HG02759 (cell line): ENCODE data around the gene SLC5A11.
"Not testable (repeated sequence)": the region's sequence is repeated elsewhere in the genome, so short reads cannot be mapped to it uniquely, and the experiment has no call there.

Experiments
- ATAC-seq: cut with Tn5 transposase; IDR thresholded peaks from one replicate; pipeline ENCODE4 v1.9.1; 2021; ENCODE audit warnings: mild to moderate bottlenecking, moderate library complexity; ENCODE audit not compliant: unreplicated experiment

Gene SLC5A11, protein sequence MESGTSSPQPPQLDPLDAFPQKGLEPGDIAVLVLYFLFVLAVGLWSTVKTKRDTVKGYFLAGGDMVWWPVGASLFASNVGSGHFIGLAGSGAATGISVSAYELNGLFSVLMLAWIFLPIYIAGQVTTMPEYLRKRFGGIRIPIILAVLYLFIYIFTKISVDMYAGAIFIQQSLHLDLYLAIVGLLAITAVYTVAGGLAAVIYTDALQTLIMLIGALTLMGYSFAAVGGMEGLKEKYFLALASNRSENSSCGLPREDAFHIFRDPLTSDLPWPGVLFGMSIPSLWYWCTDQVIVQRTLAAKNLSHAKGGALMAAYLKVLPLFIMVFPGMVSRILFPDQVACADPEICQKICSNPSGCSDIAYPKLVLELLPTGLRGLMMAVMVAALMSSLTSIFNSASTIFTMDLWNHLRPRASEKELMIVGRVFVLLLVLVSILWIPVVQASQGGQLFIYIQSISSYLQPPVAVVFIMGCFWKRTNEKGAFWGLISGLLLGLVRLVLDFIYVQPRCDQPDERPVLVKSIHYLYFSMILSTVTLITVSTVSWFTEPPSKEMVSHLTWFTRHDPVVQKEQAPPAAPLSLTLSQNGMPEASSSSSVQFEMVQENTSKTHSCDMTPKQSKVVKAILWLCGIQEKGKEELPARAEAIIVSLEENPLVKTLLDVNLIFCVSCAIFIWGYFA

DNA sequence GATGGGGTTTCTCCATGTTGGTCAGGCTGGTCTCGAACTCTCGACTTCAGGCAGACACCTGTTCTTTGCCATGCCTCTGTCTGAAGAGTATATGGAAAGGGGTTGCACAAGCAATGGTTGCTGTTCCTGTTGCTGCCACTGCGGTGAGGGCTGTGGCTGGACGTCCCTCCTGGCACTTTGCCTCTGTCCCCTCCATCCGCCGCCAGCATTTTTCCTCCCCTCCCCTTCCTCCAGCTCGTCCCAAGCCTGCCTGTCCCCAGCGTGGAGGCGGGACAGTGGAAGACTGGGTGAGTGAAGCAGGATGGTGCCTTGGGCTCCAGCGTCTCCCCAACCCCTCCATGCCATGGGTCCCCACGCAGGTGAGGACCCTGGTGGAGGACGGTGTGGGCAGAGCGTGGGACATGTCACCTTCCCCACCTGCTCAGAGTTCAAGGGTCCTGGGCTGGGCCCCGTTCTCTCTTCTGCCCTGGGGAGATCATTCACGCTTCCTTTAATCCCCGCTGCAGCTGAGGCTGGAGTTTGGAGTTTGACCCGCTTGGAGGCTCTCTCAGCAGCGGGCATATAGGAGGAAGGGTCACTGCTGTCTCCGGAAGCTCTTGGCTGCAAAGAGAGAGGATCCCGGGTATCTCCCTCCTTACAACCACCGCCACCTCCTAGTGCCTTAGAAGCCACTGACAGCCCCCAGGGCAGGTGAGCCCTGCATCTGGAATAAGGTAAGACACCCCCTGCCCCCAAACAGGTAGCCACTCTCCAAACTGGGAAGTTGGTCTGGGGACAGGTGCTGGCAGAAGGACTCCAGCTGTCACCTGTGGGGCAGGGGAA lies at the start of gene SLC5A11:
Gene SLC5A11 (plus strand): TSS at position 238 of the 822 bp plus-strand sequence. CDS start 12,681 bp downstream, outside the sequence.
- no peak for ATAC-seq

- ATAC-seq: no peak
These were observed 45.2 kb upstream of the SLC5A11 start for GRCh38 chr16:24800586-24800985.

- no peak for ATAC-seq
These were observed 43.9 kb upstream of the SLC5A11 start for GRCh38 chr16:24801761-24802302.

DNA sequence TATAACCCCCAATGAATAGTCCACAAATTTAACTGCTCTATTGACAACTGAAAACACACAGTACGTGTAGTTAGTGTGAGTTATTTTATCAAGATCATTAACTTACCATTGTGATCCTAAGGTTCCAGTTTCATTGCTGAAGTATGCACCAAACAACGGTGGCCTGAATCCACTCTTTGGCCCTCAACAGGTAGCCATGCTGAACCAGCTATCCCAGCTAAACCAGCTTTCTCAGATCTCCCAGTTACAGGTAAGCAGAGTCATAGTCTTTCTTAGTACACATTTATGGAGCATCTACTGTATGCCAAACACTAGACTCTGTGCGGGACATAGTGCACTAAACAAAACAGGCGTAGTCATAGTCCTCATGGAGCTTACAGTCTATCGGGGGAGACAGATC lies 40.3 kb upstream of the SLC5A11 start:
- no peak for ATAC-seq

- ATAC-seq: no peak
These were observed 38.5 kb upstream of the SLC5A11 start for GRCh38 chr16:24807301-24807700.

GRCh38 chr16:24810951-24811843 lies 34.6 kb upstream of the SLC5A11 start:
- no peak for ATAC-seq

DNA sequence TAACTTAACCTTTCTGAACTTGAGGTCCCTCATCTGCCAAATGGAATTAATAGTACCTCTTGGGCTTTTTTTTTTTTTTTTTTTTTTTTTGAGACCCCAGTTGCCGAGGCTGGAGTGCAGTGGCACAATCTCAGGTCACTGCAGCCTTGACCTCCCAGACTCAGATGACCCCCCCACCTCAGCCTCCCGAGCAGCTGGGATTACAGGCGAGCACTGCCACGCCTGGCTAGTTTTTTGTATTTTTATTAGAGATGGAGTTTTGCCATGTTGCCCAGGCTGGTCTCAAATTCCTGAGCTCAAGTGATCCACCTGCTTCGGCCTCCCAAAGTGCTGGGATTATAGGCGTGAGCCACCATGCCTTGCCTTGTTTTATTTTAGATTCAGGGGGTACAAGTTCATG lies 33.0 kb upstream of the SLC5A11 start:
- ATAC-seq: not testable (repeated sequence)

GRCh38 chr16:24815021-24815420 lies 30.7 kb upstream of the SLC5A11 start:
- ATAC-seq: no peak

DNA sequence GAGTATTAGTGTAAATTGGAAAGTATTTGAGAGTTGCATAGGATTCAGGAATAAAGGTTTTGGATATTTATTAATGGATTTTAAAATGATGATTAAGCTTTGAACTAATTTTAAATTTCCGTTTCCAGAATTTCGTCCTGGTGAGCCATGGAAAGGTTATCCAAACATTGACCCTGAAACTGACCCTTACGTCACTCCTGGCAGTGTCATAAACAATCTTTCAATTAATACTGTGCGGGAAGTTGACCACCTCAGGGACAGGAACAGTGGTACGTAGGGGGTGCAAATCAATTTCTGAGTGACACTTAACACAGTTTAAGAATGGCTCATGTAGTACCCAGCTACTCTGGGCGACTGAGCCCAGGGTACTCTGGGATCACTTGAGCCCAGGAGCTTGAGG lies 29.1 kb upstream of the SLC5A11 start:
- ATAC-seq: no peak

GRCh38 chr16:24819462-24820040 lies 26.2 kb upstream of the SLC5A11 start:
- no peak for ATAC-seq

GRCh38 chr16:24820522-24820921 lies 25.2 kb upstream of the SLC5A11 start:
- ATAC-seq: no peak

- no peak for ATAC-seq
These were observed 24.6 kb upstream of the SLC5A11 start for GRCh38 chr16:24821129-24821528.

- ATAC-seq: no peak
These were observed 23.2 kb upstream of the SLC5A11 start for GRCh38 chr16:24822542-24822941.

GRCh38 chr16:24822974-24823373 lies 22.8 kb upstream of the SLC5A11 start:
- ATAC-seq: no peak

DNA sequence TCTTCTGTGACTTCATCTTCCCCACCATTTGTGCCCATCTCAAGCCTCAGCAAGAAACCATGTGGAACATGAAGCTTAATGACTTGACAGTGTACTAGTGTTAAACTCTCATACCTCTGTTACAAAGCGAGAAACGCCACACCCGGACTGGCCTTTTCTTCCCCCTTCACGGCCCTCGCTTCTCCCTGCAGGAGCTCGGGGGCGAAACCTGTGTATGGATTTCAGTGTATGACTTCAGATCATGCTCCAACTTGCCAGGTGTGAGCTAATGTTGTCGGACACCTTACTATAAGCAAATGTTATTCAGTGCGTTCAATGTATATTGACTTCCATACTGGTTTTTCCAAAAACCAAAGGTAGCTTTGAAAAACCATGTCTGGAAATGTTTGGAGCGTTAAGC lies 20.1 kb upstream of the SLC5A11 start:
- no peak for ATAC-seq

DNA sequence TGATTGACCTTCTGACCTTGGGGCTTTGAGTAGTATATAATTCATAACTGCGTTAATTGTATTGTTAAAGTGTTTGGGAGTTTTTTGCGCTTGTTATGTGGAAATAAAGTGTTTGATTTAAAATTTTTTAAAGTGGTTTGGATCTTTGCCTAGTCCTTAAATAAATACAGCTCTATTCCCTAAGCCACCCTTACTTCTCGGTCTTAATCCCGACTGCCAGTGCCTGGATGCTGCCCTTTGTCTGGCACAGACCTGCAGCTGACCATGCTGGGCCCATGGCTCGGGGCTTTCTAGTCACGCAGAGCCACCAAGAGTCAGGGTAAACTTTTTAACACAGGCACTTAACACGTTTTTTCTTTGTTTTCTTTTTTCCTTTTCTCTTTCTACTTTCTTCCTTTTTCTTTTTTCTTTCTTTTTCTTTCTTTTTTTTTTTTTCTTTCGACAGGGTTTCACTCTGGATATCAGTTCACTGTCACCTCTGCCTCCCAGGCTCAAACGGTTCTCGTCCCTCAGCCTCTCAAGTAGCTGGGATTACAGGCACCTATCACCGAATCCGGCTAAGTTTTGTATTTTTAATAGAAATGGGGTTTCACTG lies 19.6 kb upstream of the SLC5A11 start:
- ATAC-seq: no peak

DNA sequence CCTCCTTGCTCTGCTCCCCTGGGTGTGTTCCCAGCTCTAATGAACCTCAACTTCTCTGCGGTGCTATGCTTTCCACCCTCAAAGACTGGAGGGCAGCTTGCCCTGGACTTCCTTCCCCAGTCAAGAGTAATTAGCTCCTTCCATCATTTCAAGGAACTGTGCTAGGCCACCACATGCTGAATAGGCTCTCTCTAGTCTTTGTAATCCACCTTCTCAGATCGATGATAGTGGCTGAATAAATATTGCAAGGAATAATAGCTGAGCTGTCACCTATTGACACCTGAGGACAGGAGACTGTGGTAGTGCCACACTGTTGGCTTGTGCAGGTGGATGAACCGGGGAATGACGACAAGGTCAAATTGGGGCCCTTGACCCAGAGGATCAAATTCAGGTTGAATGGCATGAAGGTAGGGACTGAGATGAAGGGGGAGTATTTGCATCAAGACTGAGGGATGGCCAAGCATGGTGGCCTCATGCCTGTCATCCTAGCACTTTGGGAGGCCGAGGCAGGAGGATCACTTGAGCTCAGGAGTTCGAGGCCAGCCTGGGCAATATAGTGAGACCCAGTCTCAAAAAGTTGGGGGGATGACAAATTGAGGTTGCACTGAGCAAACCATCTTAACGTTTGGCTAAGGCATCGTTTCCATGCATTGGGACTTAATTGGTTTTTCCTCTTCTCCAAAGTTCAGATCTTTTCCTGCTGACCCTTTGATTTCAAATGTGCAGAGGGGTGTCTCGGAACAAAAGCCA lies 18.8 kb upstream of the SLC5A11 start:
- ATAC-seq: no peak

DNA sequence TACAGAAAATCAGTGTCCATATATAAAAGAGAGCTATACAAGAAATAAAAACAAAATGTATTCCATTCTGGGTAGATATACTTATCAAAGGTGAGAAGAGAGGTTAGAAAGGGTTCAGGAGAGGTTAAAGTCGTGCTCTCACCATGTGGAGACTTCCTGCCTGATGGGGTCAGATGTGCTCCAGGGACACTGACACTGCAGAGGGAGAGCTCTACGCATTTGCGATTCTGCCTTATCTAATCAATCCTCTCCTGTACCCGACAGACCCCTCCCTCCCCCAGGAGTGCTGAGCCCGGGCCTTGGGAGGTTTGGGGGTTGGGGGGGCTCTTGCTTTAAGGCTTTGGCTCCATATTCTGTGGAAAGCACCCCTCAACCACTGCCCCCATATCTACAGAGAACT lies 16.6 kb upstream of the SLC5A11 start:
- ATAC-seq: no peak

DNA sequence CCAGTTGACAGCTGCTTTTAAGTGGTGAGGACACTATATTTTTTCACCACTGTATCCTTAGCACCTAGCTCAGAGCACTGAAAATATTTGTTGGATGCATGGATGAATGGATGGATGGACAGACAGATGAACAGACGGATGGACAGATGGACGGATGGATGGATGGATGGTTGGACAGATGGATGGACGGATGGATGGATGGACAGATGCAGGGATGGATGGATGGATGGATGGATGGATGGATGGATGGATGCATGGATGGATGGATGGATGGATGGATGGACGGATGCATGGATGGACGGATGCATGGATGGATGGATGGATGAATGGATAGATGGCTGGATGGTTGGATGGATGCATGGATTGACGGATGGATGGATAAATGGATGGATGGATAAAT lies 12.4 kb upstream of the SLC5A11 start:
- no peak for ATAC-seq
